BLaER1 (cell line): Measurements from ENCODE around the gene TRIM43B.
"Not testable (repeated sequence)": the region's sequence is repeated elsewhere in the genome, so short reads cannot be mapped to it uniquely, and the experiment has no call there.

Experiments used
- H3K27ac ChIP-seq: shearing (Covaris generic); formaldehyde crosslinking; 2 replicates; pipeline ENCODE4 v1.8.1; 2022
- H3K27me3 ChIP-seq: shearing (Covaris generic); formaldehyde crosslinking; 2 replicates; pipeline ENCODE4 v1.8.1; 2022
- H3K36me3 ChIP-seq: shearing (Covaris generic); formaldehyde crosslinking; 2 replicates; pipeline ENCODE4 v1.8.1; 2022
- H3K4me1 ChIP-seq: shearing (Covaris generic); formaldehyde crosslinking; 2 replicates; pipeline ENCODE4 v1.8.1; 2022
- H3K4me2 ChIP-seq: shearing (Covaris generic); formaldehyde crosslinking; 2 replicates; pipeline ENCODE4 v1.8.1; 2022
- H3K4me3 ChIP-seq: shearing (Covaris generic); formaldehyde crosslinking; 2 replicates; pipeline ENCODE4 v1.8.1; 2022
- H3K9ac ChIP-seq: shearing (Covaris generic); formaldehyde crosslinking; 2 replicates; pipeline ENCODE4 v1.8.1; 2022
- H3K9me3 ChIP-seq: shearing (Covaris generic); formaldehyde crosslinking; 2 replicates; pipeline ENCODE4 v1.8.1; 2022
- H4K20me1 ChIP-seq: shearing (Covaris generic); formaldehyde crosslinking; 2 replicates; pipeline ENCODE4 v1.8.1; 2022
- Cebpa-rat ChIP-seq: shearing (Covaris generic); IDR thresholded peaks from 2 replicates; pipeline ENCODE4 v1.8.1; 2022

TRIM43B gene

DNA sequence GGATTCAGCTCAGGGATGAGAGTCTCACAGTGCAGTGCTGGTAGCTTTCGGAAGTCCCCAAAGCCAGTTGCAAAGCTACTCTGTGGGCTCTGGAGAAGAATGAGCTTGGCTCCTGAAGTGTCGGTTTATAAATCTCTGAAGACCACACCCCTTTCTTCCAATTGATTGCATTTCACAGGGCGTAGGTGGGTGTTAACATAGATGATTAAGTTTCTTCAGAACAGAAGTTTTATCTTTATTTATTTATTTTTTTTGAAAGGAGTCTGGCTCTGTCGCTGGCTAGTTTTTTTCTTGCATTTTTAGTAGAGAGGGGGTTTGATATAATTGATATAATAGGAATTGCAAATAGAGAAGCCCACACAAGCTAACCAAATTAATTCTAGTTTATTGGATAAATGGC lies at the start of gene TRIM43B:
TSS of gene TRIM43B (minus strand) at position 101 of the 400 bp plus-strand sequence. CDS start 2,040 bp downstream, outside the sequence.
- not testable (repeated sequence) for H3K27ac ChIP-seq, H3K4me1 ChIP-seq, H3K9me3 ChIP-seq, H3K4me3 ChIP-seq, H3K27me3 ChIP-seq, H3K36me3 ChIP-seq, H3K9ac ChIP-seq, H3K4me2 ChIP-seq, H4K20me1 ChIP-seq

GRCh38 chr2:95531254-95531771 lies 46.8 kb upstream of the TRIM43B start:
- no peaks in the 10 kb centered on the region for H3K4me1 ChIP-seq
- no peak for TF ChIP-seq Cebpa-rat
- no peak overlapping the region for H3K4me2 ChIP-seq
- no peaks in the 10 kb centered on the region for H3K36me3 ChIP-seq
- peaks cover 9% of the 10 kb centered on the region for H3K27me3 ChIP-seq
- H3K9ac ChIP-seq = no peak overlapping the region
- peaks cover 9% of the 10 kb centered on the region for H3K9me3 ChIP-seq
- H3K27ac ChIP-seq = no peak overlapping the region
- no peak overlapping the region for H3K4me3 ChIP-seq
- no peaks in the 10 kb centered on the region for H4K20me1 ChIP-seq

DNA sequence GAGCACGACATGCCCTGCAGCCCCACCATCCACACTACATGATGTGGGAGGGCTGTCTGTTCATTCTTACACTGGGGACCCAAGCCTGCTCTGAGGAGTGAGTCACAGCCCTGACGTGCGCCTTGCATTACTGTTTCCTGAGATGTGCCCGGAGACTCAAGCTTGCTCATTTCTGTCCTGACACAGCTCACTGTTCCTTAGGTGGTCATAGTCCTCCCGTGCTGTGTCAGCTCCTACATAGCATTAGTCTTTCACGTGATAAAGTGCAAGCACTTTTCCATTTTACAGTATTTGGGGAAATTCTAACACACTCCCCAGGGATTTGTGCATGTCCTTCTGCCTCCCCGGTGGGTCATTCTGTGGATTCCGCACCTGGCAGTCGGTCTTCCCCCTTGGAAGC lies 46.2 kb upstream of the TRIM43B start:
- Histone ChIP-seq H3K4me2 (no peak overlapping the region), H3K27me3 (peaks cover 12% of the 10 kb centered on the region), H3K4me3 (no peak overlapping the region), H3K9me3 (peaks cover 15% of the 10 kb centered on the region), H3K27ac (no peak overlapping the region), H3K9ac (no peak overlapping the region), H3K36me3 (no peaks in the 10 kb centered on the region), H3K4me1 (no peaks in the 10 kb centered on the region), H4K20me1 (no peaks in the 10 kb centered on the region)
- no peak for TF ChIP-seq Cebpa-rat

DNA sequence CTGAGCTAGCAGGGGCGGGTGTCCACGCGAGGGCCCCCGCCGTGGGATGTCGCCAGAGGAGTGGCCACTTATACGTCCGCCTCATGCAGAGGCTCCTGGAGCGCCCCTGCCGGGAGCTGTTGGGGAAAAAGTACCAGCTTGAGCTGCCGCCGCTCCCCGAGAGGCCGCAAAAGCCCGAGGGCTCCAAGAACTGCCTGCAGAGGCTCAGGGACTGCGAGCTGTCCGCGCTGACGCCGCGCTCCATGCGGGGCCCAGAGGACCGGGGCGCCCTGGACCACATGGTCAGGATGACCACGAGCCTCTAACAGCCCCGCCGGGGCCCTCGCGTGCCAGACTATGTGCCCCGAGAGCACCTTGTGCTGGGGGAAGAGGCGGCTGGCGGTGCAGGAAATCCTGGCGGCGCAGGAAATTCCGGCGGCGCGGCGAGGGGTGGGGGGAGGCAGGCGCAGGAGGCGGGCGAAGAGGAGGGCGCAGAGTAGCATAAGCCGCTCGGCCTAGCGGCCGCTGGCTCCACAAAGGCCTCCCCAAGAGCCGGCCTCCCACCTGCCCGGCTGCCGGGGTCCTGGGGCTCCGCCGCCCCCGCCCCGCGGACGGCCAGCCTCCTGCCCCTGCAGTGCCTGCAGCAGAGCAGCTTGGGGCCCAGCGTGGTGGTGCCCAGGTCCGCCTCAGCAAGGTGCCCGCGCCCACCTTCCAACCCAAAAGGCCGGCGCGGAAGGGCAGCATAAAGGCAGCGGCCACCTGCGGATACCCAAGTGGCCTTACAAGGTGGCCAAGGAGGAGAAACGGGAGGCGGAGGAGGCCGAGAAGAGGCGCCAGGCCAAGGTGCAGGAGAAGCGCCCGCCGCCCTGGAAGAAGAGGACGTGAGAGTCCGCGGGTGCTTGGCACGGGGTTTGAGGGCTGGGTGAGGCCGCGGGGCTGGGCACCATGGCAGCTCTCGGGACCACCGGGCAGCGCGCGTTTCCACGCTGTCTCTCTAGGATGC lies 42.1 kb upstream of the TRIM43B start:
- no peak overlapping the region for H3K9ac ChIP-seq
- H3K4me1 ChIP-seq = no peaks in the 10 kb centered on the region
- H4K20me1 ChIP-seq = no peaks in the 10 kb centered on the region
- no peak overlapping the region for H3K27ac ChIP-seq
- no peak for TF ChIP-seq Cebpa-rat
- H3K9me3 ChIP-seq = peaks cover 23% of the 10 kb centered on the region
- H3K27me3 ChIP-seq = peaks cover 12% of the 10 kb centered on the region
- no peak overlapping the region for H3K4me2 ChIP-seq
- no peaks in the 10 kb centered on the region for H3K36me3 ChIP-seq
- no peak overlapping the region for H3K4me3 ChIP-seq

DNA sequence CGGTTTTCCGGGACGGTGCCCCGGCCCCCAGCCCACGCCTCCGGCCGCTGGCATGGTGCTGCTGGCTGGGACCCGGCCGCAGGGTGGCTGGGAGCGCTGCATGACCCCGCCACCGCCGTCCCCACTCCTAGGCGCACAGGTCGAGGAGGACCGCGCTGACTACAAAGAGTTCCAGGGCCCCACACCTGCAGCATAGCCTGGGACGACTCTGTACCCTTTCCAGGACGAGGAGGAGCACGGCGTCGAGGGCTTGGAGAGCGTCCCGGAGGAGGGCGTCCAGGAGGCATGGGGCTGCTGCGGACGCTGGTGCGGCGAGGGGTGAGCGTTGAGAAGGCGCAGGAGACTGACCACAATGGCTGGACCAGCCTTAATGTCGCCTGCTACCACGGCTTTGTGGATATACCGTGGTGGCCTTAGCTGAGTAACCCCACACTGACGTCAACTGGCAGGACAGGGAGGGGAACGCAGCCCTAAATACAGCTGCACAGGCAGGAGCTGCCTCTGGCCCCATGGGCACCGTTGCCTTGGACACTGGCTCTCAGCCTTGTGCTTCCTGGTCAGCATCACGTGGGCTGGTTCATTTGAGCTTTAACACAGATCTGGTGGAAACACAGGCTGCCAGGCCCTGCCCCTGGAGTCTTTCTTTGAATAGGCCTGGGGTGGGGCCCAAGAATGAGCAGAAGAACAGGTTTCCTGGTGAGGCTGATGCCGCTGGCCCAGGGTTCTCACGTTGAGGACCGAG lies 40.9 kb upstream of the TRIM43B start:
- H3K4me1 ChIP-seq = no peaks in the 10 kb centered on the region
- H3K4me2 ChIP-seq = no peak overlapping the region
- H3K4me3 ChIP-seq = no peak overlapping the region
- no peak overlapping the region for H3K9ac ChIP-seq
- H4K20me1 ChIP-seq = no peaks in the 10 kb centered on the region
- peaks cover 12% of the 10 kb centered on the region for H3K27me3 ChIP-seq
- H3K9me3 ChIP-seq = peaks cover 23% of the 10 kb centered on the region
- H3K36me3 ChIP-seq = no peaks in the 10 kb centered on the region
- H3K27ac ChIP-seq = no peak overlapping the region
- TF ChIP-seq Cebpa-rat = no peak

- H3K9ac ChIP-seq = no peak overlapping the region
- H3K4me2 ChIP-seq = no peak overlapping the region
- H3K9me3 ChIP-seq = peaks cover 23% of the 10 kb centered on the region
- H3K27me3 ChIP-seq = peaks cover 12% of the 10 kb centered on the region
- TF ChIP-seq Cebpa-rat = no peak
- no peaks in the 10 kb centered on the region for H3K36me3 ChIP-seq
- no peaks in the 10 kb centered on the region for H4K20me1 ChIP-seq
- H3K27ac ChIP-seq = no peak overlapping the region
- no peak overlapping the region for H3K4me3 ChIP-seq
- no peaks in the 10 kb centered on the region for H3K4me1 ChIP-seq
Measured at GRCh38 chr2:95524195-95524594, 39.6 kb upstream of the TRIM43B start.

DNA sequence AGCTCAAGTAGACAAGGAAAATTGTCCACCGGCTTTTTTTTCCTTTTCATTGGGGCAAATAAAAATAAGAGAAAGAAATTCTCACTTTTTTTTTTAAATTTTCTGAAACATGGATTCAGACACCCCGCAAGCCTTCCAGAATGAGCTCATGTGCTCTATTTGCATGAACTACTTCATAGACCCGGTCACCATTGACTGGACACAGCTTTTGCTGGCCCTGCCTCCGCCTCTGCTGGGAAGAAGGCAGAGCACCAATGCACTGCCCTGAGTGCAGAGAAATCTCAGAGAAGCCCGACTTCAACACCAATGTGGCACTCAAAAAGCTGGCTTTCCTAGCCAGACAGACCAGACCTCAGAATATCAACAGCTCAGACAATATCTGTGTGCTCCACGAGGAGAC lies 30.2 kb upstream of the TRIM43B start:
- no peak overlapping the region for H3K4me3 ChIP-seq
- no peaks in the 10 kb centered on the region for H3K4me1 ChIP-seq
- H3K9me3 ChIP-seq = no peaks in the 10 kb centered on the region
- H3K27ac ChIP-seq = no peak overlapping the region
- TF ChIP-seq Cebpa-rat = no peak
- H3K9ac ChIP-seq = no peak overlapping the region
- no peaks in the 10 kb centered on the region for H3K27me3 ChIP-seq
- no peaks in the 10 kb centered on the region for H4K20me1 ChIP-seq
- no peak overlapping the region for H3K4me2 ChIP-seq
- H3K36me3 ChIP-seq = no peaks in the 10 kb centered on the region

DNA sequence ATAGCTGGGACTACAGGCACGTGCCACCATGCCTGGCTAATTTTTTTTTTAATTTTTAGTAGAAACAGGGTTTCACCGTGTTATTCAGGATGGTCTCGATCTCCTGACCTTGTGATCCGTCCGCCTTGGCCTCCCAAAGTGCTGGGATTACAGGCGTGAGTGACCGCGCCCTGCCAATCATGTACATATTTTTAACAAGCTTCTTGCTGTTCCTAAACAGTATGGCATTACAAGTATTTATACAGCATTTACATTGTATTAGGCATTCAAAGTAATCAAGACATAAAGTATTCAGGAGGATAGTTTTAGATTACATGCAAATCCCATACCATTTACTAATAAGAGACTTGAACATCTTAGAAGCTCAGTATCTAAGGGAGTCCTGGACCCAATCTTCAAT lies 29.7 kb upstream of the TRIM43B start:
- not testable (repeated sequence) for H3K9me3 ChIP-seq, H3K4me2 ChIP-seq, H3K4me1 ChIP-seq, H3K27ac ChIP-seq, H3K27me3 ChIP-seq, H3K4me3 ChIP-seq, H3K36me3 ChIP-seq, H3K9ac ChIP-seq, H4K20me1 ChIP-seq

- Histone ChIP-seq H3K27me3 (no peaks in the 10 kb centered on the region), H3K4me1 (no peaks in the 10 kb centered on the region), H4K20me1 (no peaks in the 10 kb centered on the region), H3K27ac (no peak overlapping the region), H3K4me2 (no peak overlapping the region), H3K36me3 (no peaks in the 10 kb centered on the region), H3K9ac (no peak overlapping the region), H3K4me3 (no peak overlapping the region), H3K9me3 (no peaks in the 10 kb centered on the region)
- no peak for TF ChIP-seq Cebpa-rat
Measured at GRCh38 chr2:95509408-95509807, 24.9 kb upstream of the TRIM43B start.

- no peak overlapping the region for H3K9ac ChIP-seq
- H3K36me3 ChIP-seq = no peaks in the 10 kb centered on the region
- H3K27ac ChIP-seq = no peak overlapping the region
- no peaks in the 10 kb centered on the region for H3K4me1 ChIP-seq
- no peak overlapping the region for H3K4me2 ChIP-seq
- no peak overlapping the region for H3K4me3 ChIP-seq
- no peaks in the 10 kb centered on the region for H4K20me1 ChIP-seq
- no peaks in the 10 kb centered on the region for H3K27me3 ChIP-seq
- no peak for TF ChIP-seq Cebpa-rat
- H3K9me3 ChIP-seq = no peaks in the 10 kb centered on the region
Measured at GRCh38 chr2:95505222-95505621, 20.7 kb upstream of the TRIM43B start.
